ENCODE data around the gene SCARB1. TPM values are rescaled to one million over a fixed set of nuclear protein-coding genes. Genes with fewer than 3 reads are reported as not detected.

Gene SCARB1
- polyA plus RNA-seq, 1 experiment, result 10.3 TPM

- Histone ChIP-seq H3K27me3 (ENCODE audit: control insufficient read depth, insufficient read depth, low read length) (peaks cover 19% of the 10 kb centered on the region), H3K4me3 (ENCODE audit: low read depth, low read length) (no peak overlapping the region), H3K27ac (ENCODE audit: low read depth, low read length) (no peak overlapping the region), H3K9me3 (ENCODE audit: control insufficient read depth, insufficient read depth, low read length) (peaks cover 4% of the 10 kb centered on the region)
- CTCF ChIA-PET, result no interaction called here
- DNase-seq (ENCODE audit: low read depth, low spot score), result no peak
- TF ChIP-seq CTCF (IDR thresholded peaks at IDR 0.05; ENCODE audit: low read depth, low read length), result no peak
- POLR2A ChIA-PET, result no interaction called here
Measured at GRCh38 chr12:124762791-124763593, 100.7 kb downstream of the SCARB1 start.

GRCh38 chr12:124762384-124762783 lies 101.3 kb downstream of the SCARB1 start:
- H3K27ac ChIP-seq (ENCODE audit: low read depth, low read length), result no peak overlapping the region
- CTCF ChIA-PET, result no interaction called here
- H3K4me3 ChIP-seq (ENCODE audit: low read depth, low read length), result no peak overlapping the region
- peaks cover 10% of the 10 kb centered on the region for H3K9me3 ChIP-seq (ENCODE audit: control insufficient read depth, insufficient read depth, low read length)
- DNase-seq (ENCODE audit: low read depth, low spot score), result no peak
- POLR2A ChIA-PET, result no interaction called here
- no peak for TF ChIP-seq CTCF (IDR thresholded peaks at IDR 0.05; ENCODE audit: low read depth, low read length)
- peaks cover 22% of the 10 kb centered on the region for H3K27me3 ChIP-seq (ENCODE audit: control insufficient read depth, insufficient read depth, low read length)

- no peak overlapping the region for H3K27ac ChIP-seq (ENCODE audit: low read depth, low read length)
- peaks cover 22% of the 10 kb centered on the region for H3K27me3 ChIP-seq (ENCODE audit: control insufficient read depth, insufficient read depth, low read length)
- H3K4me3 ChIP-seq (ENCODE audit: low read depth, low read length), result no peak overlapping the region
- DNase-seq (ENCODE audit: low read depth, low spot score), result no peak
- POLR2A ChIA-PET, result no interaction called here
- peaks cover 14% of the 10 kb centered on the region for H3K9me3 ChIP-seq (ENCODE audit: control insufficient read depth, insufficient read depth, low read length)
- TF ChIP-seq CTCF (IDR thresholded peaks at IDR 0.05; ENCODE audit: low read depth, low read length), result no peak
- CTCF ChIA-PET, result no interaction called here
Measured at GRCh38 chr12:124761871-124762270, 101.8 kb downstream of the SCARB1 start.

GRCh38 chr12:124761056-124761455 lies 102.6 kb downstream of the SCARB1 start:
- Histone ChIP-seq H3K27ac (ENCODE audit: low read depth, low read length) (no peak overlapping the region), H3K4me3 (ENCODE audit: low read depth, low read length) (no peak overlapping the region), H3K27me3 (ENCODE audit: control insufficient read depth, insufficient read depth, low read length) (peaks cover 22% of the 10 kb centered on the region), H3K9me3 (ENCODE audit: control insufficient read depth, insufficient read depth, low read length) (peaks cover 14% of the 10 kb centered on the region)
- no peak for DNase-seq (ENCODE audit: low read depth, low spot score)
- POLR2A ChIA-PET, result interaction anchor here (0.7 kb wide), 1 partner anchor 10 kb away, joined by 3 read pairs; no protein-coding TSS in a partner anchor
- no peak for TF ChIP-seq CTCF (IDR thresholded peaks at IDR 0.05; ENCODE audit: low read depth, low read length)
- CTCF ChIA-PET, result no interaction called here

GRCh38 chr12:124760560-124760959 lies 103.1 kb downstream of the SCARB1 start:
- ChIA-PET POLR2A (interaction anchor here (0.7 kb wide), 1 partner anchor 11 kb away, joined by 3 read pairs; no protein-coding TSS in a partner anchor), CTCF (no interaction called here)
- H3K4me3 ChIP-seq (ENCODE audit: low read depth, low read length), result no peak overlapping the region
- H3K27ac ChIP-seq (ENCODE audit: low read depth, low read length), result no peak overlapping the region
- peaks cover 14% of the 10 kb centered on the region for H3K9me3 ChIP-seq (ENCODE audit: control insufficient read depth, insufficient read depth, low read length)
- TF ChIP-seq CTCF (IDR thresholded peaks at IDR 0.05; ENCODE audit: low read depth, low read length), result no peak
- peaks cover 22% of the 10 kb centered on the region for H3K27me3 ChIP-seq (ENCODE audit: control insufficient read depth, insufficient read depth, low read length)
- DNase-seq (ENCODE audit: low read depth, low spot score), result no peak

All from AG04450 (cell line).